Measurements from ENCODE around the gene KCNQ1OT1. TPM values are rescaled to one million over a fixed set of nuclear protein-coding genes. Genes with fewer than 3 reads are reported as not detected.

The KCNQ1OT1 gene
- total RNA-seq, 4 donors from 2014 or later = 6.3 to 8.0 (median 7.7) TPM

- no peak overlapping the region for H3K4me3 ChIP-seq
- H3K9me3 ChIP-seq = peaks cover 0 to 48% (median under 1%) of the 10 kb centered on the region in 4 donors
- WGBS, 2 donors = 86 to 93% methylated on average over 11 of the region's 11 CpGs
- H3K27ac ChIP-seq = no peak overlapping the region
- no peak for TF ChIP-seq POLR2A (IDR thresholded peaks at IDR 0.05)
- no peak for TF ChIP-seq EP300 (IDR thresholded peaks at IDR 0.05)
- no peak for TF ChIP-seq CTCF (IDR thresholded peaks at IDR 0.05)
- no peaks in the 10 kb centered on the region for H3K27me3 ChIP-seq
- no peak for DNase-seq (ENCODE audit: low spot score in 2 of 2)
- H3K4me1 ChIP-seq = no peaks in the 10 kb centered on the region
- peaks cover 0 to 57% (median 0%) of the 10 kb centered on the region in 3 donors for H3K36me3 ChIP-seq
These were observed 34.0 kb downstream of the KCNQ1OT1 start for GRCh38 chr11:2665526-2666400.

GRCh38 chr11:2664791-2665525 is 34.8 kb downstream of the KCNQ1OT1 start:
- no peak for DNase-seq (ENCODE audit: low spot score in 2 of 2)
- no peaks in the 10 kb centered on the region for H3K4me1 ChIP-seq
- TF ChIP-seq EP300 (IDR thresholded peaks at IDR 0.05) = no peak
- TF ChIP-seq CTCF (IDR thresholded peaks at IDR 0.05) = no peak
- no peak for TF ChIP-seq POLR2A (IDR thresholded peaks at IDR 0.05)
- H3K9me3 ChIP-seq = peaks cover 0 to 56% (median 5%) of the 10 kb centered on the region in 4 donors
- H3K4me3 ChIP-seq = no peak overlapping the region
- H3K27ac ChIP-seq = no peak overlapping the region
- H3K27me3 ChIP-seq = no peaks in the 10 kb centered on the region
- WGBS, 2 donors = 86 to 87% methylated on average over 13 to 14 of the region's 14 CpGs
- peaks cover 0 to 60% (median 0%) of the 10 kb centered on the region in 3 donors for H3K36me3 ChIP-seq

DNA sequence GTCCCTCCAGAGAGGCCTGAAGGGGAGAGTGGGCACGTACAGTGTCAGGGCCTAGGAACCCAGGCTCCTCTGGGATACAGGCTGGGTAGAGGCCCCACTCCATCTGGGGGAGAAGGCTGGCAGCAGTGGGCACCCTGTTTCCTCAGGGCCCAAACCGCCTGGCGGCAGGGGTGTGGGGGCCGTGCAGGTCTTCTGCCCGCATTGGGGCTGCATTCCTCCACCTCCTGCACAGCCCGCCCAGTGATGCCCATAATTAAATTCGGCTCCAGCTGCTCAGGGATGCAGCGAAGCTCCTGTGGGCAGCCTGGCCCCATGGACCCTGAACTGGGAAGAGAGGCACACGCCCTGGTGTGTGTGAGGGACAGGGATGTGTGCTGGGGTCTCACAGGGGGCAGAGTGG is 35.4 kb downstream of the KCNQ1OT1 start:
- Histone ChIP-seq H3K27ac (no peak overlapping the region), H3K27me3 (no peaks in the 10 kb centered on the region), H3K9me3 (peaks cover 0 to 62% (median 7%) of the 10 kb centered on the region in 4 donors), H3K4me1 (no peaks in the 10 kb centered on the region), H3K4me3 (no peak overlapping the region), H3K36me3 (peaks cover 0 to 54% (median 0%) of the 10 kb centered on the region in 3 donors)
- WGBS, 2 donors = 76 to 78% methylated on average over 5 to 9 of the region's 9 CpGs
- TF ChIP-seq CTCF (IDR thresholded peaks at IDR 0.05) (no peak), EP300 (IDR thresholded peaks at IDR 0.05) (no peak), POLR2A (IDR thresholded peaks at IDR 0.05) (no peak)
- no peak for DNase-seq (ENCODE audit: low spot score in 2 of 2)

DNA sequence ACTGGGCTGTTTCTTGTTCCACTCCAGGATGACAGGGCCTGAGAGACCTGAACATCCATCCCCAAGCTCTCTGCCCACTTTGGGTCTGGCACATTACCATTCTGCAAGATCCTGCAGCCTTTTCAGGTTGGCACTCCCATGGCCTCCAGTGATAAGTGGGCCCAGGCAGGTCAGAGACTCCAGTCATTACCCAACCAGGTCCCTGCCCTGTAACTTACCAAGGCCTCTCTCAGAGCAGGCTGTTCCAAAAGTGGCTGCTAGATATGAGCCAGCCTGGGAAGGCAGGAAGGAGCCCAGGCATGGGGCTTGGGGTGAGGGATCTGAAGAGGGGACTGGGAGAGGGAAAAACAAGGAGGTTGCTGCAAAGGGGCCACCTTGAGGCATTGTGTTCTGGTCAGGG is 35.9 kb downstream of the KCNQ1OT1 start:
- DNase-seq (ENCODE audit: low spot score in 2 of 2) = no peak

More for the DNA sequence above, 35.9 kb downstream of the KCNQ1OT1 start:
- Histone ChIP-seq H3K4me1 (no peaks in the 10 kb centered on the region), H3K36me3 (peaks cover 0 to 49% (median 0%) of the 10 kb centered on the region in 3 donors), H3K27ac (no peak overlapping the region), H3K27me3 (no peaks in the 10 kb centered on the region), H3K4me3 (no peak overlapping the region), H3K9me3 (peaks cover 0 to 66% (median 8%) of the 10 kb centered on the region in 4 donors)
- no peak for TF ChIP-seq CTCF (IDR thresholded peaks at IDR 0.05)
- TF ChIP-seq EP300 (IDR thresholded peaks at IDR 0.05) = no peak
- no peak for TF ChIP-seq POLR2A (IDR thresholded peaks at IDR 0.05)
